GM23338 (cell line): ENCODE measurements around the gene PLPPR3. TPM values are rescaled to one million over a fixed set of nuclear protein-coding genes. Genes with fewer than 3 reads are reported as not detected.

Experiments used
- ATAC-seq: fragments of 200-7000 bp; cut with Tn5 transposase; 3 replicates; pipeline ENCODE4 v1.9.1; 2020
- DNase-seq: peaks from one replicate; pipeline ENCODE4 v3.0.0-alpha.2; 2015; ENCODE audit warnings: low spot score
- H2AFZ ChIP-seq: fragments of 200-600 bp; sonication (generic); 2 replicates; pipeline ENCODE4 v1.8.0; 2016; ENCODE audit warnings: antibody characterized with exemption, mild to moderate bottlenecking, moderate library complexity
- H3F3A ChIP-seq: fragments of 200-600 bp; sonication (generic); replicated peaks from 2 replicates; pipeline ENCODE4 v1.8.0; 2017; ENCODE audit warnings: antibody characterized with exemption, mixed run types, low read depth
- H3K27ac ChIP-seq: fragments of 200-600 bp; sonication (generic); 2 replicates; pipeline ENCODE4 v1.6.1; 2016; ENCODE audit warnings: low read depth
- H3K27me3 ChIP-seq: fragments of 200-600 bp; sonication (generic); 2 replicates; pipeline ENCODE4 v1.8.0; 2016; ENCODE audit warnings: mild to moderate bottlenecking, mixed run types, moderate library complexity; ENCODE audit not compliant: insufficient read depth
- H3K36me3 ChIP-seq: fragments of 200-600 bp; sonication (generic); 2 replicates; pipeline ENCODE4 v1.8.0; 2016; ENCODE audit warnings: mild to moderate bottlenecking; ENCODE audit not compliant: insufficient read depth
- H3K4me1 ChIP-seq: fragments of 200-600 bp; sonication (generic); 2 replicates; pipeline ENCODE4 v1.8.0; 2016; ENCODE audit warnings: mild to moderate bottlenecking, moderate library complexity; ENCODE audit not compliant: insufficient read depth
- H3K4me2 ChIP-seq: fragments of 200-600 bp; sonication (generic); 2 replicates; pipeline ENCODE4 v1.7.1; 2017; ENCODE audit warnings: mixed run types
- H3K4me3 ChIP-seq: fragments of 200-600 bp; sonication (generic); 2 replicates; pipeline ENCODE4 v1.6.1; 2016; ENCODE audit warnings: mixed run types
- H3K79me2 ChIP-seq: fragments of 200-600 bp; sonication (generic); replicated peaks from 2 replicates; pipeline ENCODE4 v1.8.0; 2017; ENCODE audit warnings: mild to moderate bottlenecking; ENCODE audit not compliant: insufficient read depth
- H3K9me2 ChIP-seq: fragments of 200-600 bp; sonication (generic); 2 replicates; pipeline ENCODE4 v1.8.0; 2017; ENCODE audit not compliant: insufficient read depth
- H4K20me1 ChIP-seq: fragments of 200-600 bp; sonication (generic); replicated peaks from 2 replicates; pipeline ENCODE4 v1.8.0; 2017; ENCODE audit warnings: mild to moderate bottlenecking; ENCODE audit not compliant: insufficient read depth
- H3K27ac Mint-ChIP-seq: 2 replicates; pipeline ENCODE4 v1.8.0; 2020; ENCODE audit warnings: inconsistent platforms, mild to moderate bottlenecking, moderate library complexity, mixed read lengths
- H3K27me3 Mint-ChIP-seq: 3 replicates; pipeline ENCODE4 v1.8.0; 2022; ENCODE audit warnings: low read depth, mild to moderate bottlenecking, moderate library complexity, mixed read lengths, inconsistent platforms; ENCODE audit not compliant: insufficient read depth, poor library complexity
- H3K36me3 Mint-ChIP-seq: 3 replicates; pipeline ENCODE4 v1.8.0; 2021; ENCODE audit warnings: low read depth, mild to moderate bottlenecking, inconsistent platforms, moderate library complexity, mixed read lengths
- H3K4me1 Mint-ChIP-seq: 3 replicates; pipeline ENCODE4 v1.8.0; 2020; ENCODE audit warnings: mild to moderate bottlenecking, inconsistent platforms, mixed read lengths
- H3K4me3 Mint-ChIP-seq: 3 replicates; pipeline ENCODE4 v1.8.0; 2021; ENCODE audit warnings: moderate library complexity, mild to moderate bottlenecking, inconsistent platforms, mixed read lengths
- H3K9me3 Mint-ChIP-seq: 3 replicates; pipeline ENCODE4 v1.8.0; 2020; ENCODE audit warnings: moderate library complexity, mild to moderate bottlenecking, inconsistent platforms, mixed read lengths
- CREB1 ChIP-seq: fragments of 250-450 bp; sonication (Bioruptor Pico); IDR thresholded peaks from 2 replicates; pipeline ENCODE4 v1.5.0; 2020; ENCODE audit warnings: low read depth, mild to moderate bottlenecking, moderate library complexity
- CTCF ChIP-seq, 2 experiments: fragments of 200-600 bp in 1 of 2; sonication (generic) in 1 of 2; conservative IDR thresholded peaks; 2 replicates each; pipeline versions ENCODE4 v1.5.1 to v1.6.1; 2016 to 2017; ENCODE audit warnings: antibody characterized with exemption in 2 of 2, low read depth in 2 of 2, mild to moderate bottlenecking in 2 of 2, moderate library complexity in 1 of 2
- ETS1 ChIP-seq: IDR thresholded peaks from 2 replicates; pipeline ENCODE4 v1.6.1; 2016; ENCODE audit warnings: antibody characterized with exemption
- EZH2 ChIP-seq: fragments of 200-600 bp; sonication (generic); IDR thresholded peaks from one replicate; pipeline ENCODE4 v1.8.0; 2017; ENCODE audit warnings: antibody characterized with exemption, mild to moderate bottlenecking, low read depth; ENCODE audit not compliant: unreplicated experiment
- EZH2phosphoT487 ChIP-seq: fragments of 200-600 bp; sonication (generic); IDR thresholded peaks from one replicate; pipeline ENCODE4 v1.8.1; 2018; ENCODE audit warnings: antibody characterized with exemption; ENCODE audit not compliant: unreplicated experiment
- JUNB ChIP-seq: IDR thresholded peaks from one replicate; pipeline ENCODE4 v1.6.1; 2016; ENCODE audit warnings: antibody characterized with exemption; ENCODE audit not compliant: unreplicated experiment
- NANOG ChIP-seq: IDR thresholded peaks from 2 replicates; pipeline ENCODE4 v1.6.1; 2016; ENCODE audit warnings: antibody characterized with exemption, borderline replicate concordance
- POLR2AphosphoS5 ChIP-seq: IDR thresholded peaks from 2 replicates; pipeline ENCODE4 v1.6.1; 2016; ENCODE audit warnings: antibody characterized with exemption, low read depth
- REST ChIP-seq: IDR thresholded peaks from one replicate; pipeline ENCODE4 v1.6.1; 2018; ENCODE audit warnings: antibody characterized with exemption; ENCODE audit not compliant: unreplicated experiment
- STAT1 ChIP-seq: IDR thresholded peaks from one replicate; pipeline ENCODE4 v1.6.1; 2016; ENCODE audit warnings: antibody characterized with exemption; ENCODE audit not compliant: unreplicated experiment
- ZNF114 ChIP-seq: fragments of 250-450 bp; sonication (Bioruptor Pico); IDR thresholded peaks from 2 replicates; pipeline ENCODE4 v1.5.0; 2020; ENCODE audit warnings: mild to moderate bottlenecking, moderate library complexity
- ZNF331 ChIP-seq: fragments of 250-450 bp; sonication (Bioruptor Pico); IDR thresholded peaks from 2 replicates; pipeline ENCODE4 v1.5.0; 2020; ENCODE audit warnings: low read depth, mild to moderate bottlenecking, moderate library complexity
- ZNF462 ChIP-seq: fragments of 250-450 bp; sonication (Bioruptor Pico); IDR thresholded peaks from 2 replicates; pipeline ENCODE4 v1.5.0; 2020; ENCODE audit warnings: mild to moderate bottlenecking, moderate library complexity
- polyA plus RNA-seq: library from polyadenylated mRNA; unstranded; fragments of >200 nt; fragmentation: Nextera tagmentation; extraction: Ambion mirVana; gene quantifications from 2 replicates; pipeline ENCODE4 v1.2.1, GENCODE V29; 2016
- total RNA-seq: library from RNA; depleted of rRNA; stranded (reverse); fragments of >200 nt; shearing (Covaris generic); gene quantifications from 2 replicates; pipeline ENCODE4 v1.2.3, GENCODE V29; 2014

PLPPR3 gene
- total and polyA plus RNA-seq, 2 experiments from 2014 or later, result 14.8 to 81.1 TPM

- H3K36me3 ChIP-seq, result no peaks in the 10 kb centered on the region; the same call in 1 of the 2 replicates
- no peak overlapping the region for H2AFZ ChIP-seq
- no peak for DNase-seq
Measured at GRCh38 chr19:870963-871401, 49.2 kb upstream of the PLPPR3 start.

More at GRCh38 chr19:870963-871401, 49.2 kb upstream of the PLPPR3 start:
- Histone ChIP-seq H3K4me3 (no peak overlapping the region), H3K27me3 (no peaks in the 10 kb centered on the region), H3K9me2 (no peaks in the 10 kb centered on the region), H3K27ac (no peak overlapping the region), H4K20me1 (no peaks in the 10 kb centered on the region), H3F3A (peaks cover 19% of the 10 kb centered on the region), H3K4me2 (no peak overlapping the region), H3K79me2 (no peaks in the 10 kb centered on the region), H3K4me1 (no peaks in the 10 kb centered on the region)
- Mint-ChIP-seq H3K9me3 (peaks cover 11% of the 10 kb centered on the region), H3K4me3 (no peak overlapping the region), H3K27me3 (peaks cover 28% of the 10 kb centered on the region), H3K27ac (no peak overlapping the region), H3K4me1 (peaks cover 5% of the 10 kb centered on the region), H3K36me3 (peaks cover 47% of the 10 kb centered on the region)
- TF ChIP-seq ZNF331 (CRISPR knock-in tag) (no peak), EZH2 (no peak), ZNF114 (CRISPR knock-in tag) (no peak), JUNB (no peak), CTCF (conservative IDR thresholded peaks at IDR 0.05; ENCODE audit: low read depth in 2 of 2) (no peak), STAT1 (no peak), NANOG (no peak), ZNF462 (CRISPR knock-in tag) (no peak), POLR2AphosphoS5 (no peak), CREB1 (CRISPR knock-in tag) (no peak), REST (no peak), EZH2phosphoT487 (no peak), ETS1 (no peak)
- ATAC-seq, result peak; percentile 9
